ENCODE results near the gene CDH24. TPM values are rescaled to one million over a fixed set of nuclear protein-coding genes. Genes with fewer than 3 reads are reported as not detected.

The CDH24 gene
- total and polyA plus RNA-seq, 2 of the 13 experiments (the other 11 are each of a cell fraction or from before 2014, with no cell fraction given), result 0.69 to 0.99 TPM

DNA sequence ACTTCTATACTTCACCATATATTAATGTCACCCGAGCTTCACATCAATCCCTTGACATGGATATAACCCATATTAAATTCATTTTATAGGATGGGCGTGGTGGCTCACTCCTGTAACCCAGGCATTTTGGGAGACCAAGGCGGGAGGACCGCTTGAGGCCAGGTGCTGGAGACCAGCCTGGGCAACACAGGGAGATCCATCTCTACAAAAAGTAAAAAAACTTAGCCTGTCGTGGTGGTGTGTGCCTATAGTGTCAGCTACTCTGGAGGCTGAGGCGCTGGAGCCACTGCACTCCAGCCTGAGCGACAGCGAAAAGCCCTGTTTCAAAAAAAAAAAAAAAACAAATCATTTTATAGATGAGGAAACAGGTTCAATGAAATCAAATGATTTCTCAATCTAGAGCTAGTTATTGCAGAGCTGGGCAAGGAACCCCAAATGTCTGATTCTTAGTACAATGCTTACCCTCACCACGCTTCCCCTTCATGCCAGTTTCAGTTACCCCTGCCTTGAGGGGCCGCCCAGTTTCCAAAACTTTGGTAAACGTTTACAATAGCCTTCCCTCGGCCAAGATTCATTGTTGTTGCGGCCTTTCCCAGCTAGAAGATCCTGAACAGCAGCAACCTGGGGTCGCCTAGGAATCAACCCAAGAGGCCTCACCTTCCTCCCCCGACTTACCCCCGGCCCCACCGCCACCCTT is 23.4 kb downstream of the CDH24 start (continued):
- TF ChIP-seq, protein P1, sequence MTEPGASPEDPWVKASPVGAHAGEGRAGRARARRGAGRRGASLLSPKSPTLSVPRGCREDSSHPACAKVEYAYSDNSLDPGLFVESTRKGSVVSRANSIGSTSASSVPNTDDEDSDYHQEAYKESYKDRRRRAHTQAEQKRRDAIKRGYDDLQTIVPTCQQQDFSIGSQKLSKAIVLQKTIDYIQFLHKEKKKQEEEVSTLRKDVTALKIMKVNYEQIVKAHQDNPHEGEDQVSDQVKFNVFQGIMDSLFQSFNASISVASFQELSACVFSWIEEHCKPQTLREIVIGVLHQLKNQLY (CRISPR knock-in tag; IDR thresholded peaks at IDR 0.05), result no peak
- TF ChIP-seq, protein P2, sequence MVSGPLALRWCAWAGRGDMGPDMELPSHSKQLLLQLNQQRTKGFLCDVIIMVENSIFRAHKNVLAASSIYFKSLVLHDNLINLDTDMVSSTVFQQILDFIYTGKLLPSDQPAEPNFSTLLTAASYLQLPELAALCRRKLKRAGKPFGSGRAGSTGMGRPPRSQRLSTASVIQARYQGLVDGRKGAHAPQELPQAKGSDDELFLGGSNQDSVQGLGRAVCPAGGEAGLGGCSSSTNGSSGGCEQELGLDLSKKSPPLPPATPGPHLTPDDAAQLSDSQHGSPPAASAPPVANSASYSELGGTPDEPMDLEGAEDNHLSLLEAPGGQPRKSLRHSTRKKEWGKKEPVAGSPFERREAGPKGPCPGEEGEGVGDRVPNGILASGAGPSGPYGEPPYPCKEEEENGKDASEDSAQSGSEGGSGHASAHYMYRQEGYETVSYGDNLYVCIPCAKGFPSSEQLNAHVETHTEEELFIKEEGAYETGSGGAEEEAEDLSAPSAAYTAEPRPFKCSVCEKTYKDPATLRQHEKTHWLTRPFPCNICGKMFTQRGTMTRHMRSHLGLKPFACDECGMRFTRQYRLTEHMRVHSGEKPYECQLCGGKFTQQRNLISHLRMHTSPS (CRISPR knock-in tag; IDR thresholded peaks at IDR 0.05; ENCODE audit: low read depth), result 0 out of 2 replicates have a peak, but pooled peaks have one; percentile 25
- TF ChIP-seq, protein P3, sequence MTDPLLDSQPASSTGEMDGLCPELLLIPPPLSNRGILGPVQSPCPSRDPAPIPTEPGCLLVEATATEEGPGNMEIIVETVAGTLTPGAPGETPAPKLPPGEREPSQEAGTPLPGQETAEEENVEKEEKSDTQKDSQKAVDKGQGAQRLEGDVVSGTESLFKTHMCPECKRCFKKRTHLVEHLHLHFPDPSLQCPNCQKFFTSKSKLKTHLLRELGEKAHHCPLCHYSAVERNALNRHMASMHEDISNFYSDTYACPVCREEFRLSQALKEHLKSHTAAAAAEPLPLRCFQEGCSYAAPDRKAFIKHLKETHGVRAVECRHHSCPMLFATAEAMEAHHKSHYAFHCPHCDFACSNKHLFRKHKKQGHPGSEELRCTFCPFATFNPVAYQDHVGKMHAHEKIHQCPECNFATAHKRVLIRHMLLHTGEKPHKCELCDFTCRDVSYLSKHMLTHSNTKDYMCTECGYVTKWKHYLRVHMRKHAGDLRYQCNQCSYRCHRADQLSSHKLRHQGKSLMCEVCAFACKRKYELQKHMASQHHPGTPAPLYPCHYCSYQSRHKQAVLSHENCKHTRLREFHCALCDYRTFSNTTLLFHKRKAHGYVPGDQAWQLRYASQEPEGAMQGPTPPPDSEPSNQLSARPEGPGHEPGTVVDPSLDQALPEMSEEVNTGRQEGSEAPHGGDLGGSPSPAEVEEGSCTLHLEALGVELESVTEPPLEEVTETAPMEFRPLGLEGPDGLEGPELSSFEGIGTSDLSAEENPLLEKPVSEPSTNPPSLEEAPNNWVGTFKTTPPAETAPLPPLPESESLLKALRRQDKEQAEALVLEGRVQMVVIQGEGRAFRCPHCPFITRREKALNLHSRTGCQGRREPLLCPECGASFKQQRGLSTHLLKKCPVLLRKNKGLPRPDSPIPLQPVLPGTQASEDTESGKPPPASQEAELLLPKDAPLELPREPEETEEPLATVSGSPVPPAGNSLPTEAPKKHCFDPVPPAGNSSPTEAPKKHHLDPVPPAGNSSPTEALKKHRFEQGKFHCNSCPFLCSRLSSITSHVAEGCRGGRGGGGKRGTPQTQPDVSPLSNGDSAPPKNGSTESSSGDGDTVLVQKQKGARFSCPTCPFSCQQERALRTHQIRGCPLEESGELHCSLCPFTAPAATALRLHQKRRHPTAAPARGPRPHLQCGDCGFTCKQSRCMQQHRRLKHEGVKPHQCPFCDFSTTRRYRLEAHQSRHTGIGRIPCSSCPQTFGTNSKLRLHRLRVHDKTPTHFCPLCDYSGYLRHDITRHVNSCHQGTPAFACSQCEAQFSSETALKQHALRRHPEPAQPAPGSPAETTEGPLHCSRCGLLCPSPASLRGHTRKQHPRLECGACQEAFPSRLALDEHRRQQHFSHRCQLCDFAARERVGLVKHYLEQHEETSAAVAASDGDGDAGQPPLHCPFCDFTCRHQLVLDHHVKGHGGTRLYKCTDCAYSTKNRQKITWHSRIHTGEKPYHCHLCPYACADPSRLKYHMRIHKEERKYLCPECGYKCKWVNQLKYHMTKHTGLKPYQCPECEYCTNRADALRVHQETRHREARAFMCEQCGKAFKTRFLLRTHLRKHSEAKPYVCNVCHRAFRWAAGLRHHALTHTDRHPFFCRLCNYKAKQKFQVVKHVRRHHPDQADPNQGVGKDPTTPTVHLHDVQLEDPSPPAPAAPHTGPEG (CRISPR knock-in tag; IDR thresholded peaks at IDR 0.05), result 0 out of 2 replicates have a peak, but pooled peaks have one; percentile 13
- 0 out of 2 replicates have a peak, but pooled peaks have one; percentile 9 for TF ChIP-seq ZNF747 (CRISPR knock-in tag; IDR thresholded peaks at IDR 0.05; ENCODE audit: borderline replicate concordance)
- TF ChIP-seq, protein P4, sequence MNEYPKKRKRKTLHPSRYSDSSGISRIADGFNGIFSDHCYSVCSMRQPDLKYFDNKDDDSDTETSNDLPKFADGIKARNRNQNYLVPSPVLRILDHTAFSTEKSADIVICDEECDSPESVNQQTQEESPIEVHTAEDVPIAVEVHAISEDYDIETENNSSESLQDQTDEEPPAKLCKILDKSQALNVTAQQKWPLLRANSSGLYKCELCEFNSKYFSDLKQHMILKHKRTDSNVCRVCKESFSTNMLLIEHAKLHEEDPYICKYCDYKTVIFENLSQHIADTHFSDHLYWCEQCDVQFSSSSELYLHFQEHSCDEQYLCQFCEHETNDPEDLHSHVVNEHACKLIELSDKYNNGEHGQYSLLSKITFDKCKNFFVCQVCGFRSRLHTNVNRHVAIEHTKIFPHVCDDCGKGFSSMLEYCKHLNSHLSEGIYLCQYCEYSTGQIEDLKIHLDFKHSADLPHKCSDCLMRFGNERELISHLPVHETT (CRISPR knock-in tag; conservative IDR thresholded peaks at IDR 0.05), result no peak
- no peak for TF ChIP-seq FOSL1 (CRISPR knock-in tag; IDR thresholded peaks at IDR 0.05; ENCODE audit: borderline replicate concordance)
- no peak for TF ChIP-seq ZNF598 (CRISPR knock-in tag; IDR thresholded peaks at IDR 0.05; ENCODE audit: borderline replicate concordance)
- TF ChIP-seq, protein P5, sequence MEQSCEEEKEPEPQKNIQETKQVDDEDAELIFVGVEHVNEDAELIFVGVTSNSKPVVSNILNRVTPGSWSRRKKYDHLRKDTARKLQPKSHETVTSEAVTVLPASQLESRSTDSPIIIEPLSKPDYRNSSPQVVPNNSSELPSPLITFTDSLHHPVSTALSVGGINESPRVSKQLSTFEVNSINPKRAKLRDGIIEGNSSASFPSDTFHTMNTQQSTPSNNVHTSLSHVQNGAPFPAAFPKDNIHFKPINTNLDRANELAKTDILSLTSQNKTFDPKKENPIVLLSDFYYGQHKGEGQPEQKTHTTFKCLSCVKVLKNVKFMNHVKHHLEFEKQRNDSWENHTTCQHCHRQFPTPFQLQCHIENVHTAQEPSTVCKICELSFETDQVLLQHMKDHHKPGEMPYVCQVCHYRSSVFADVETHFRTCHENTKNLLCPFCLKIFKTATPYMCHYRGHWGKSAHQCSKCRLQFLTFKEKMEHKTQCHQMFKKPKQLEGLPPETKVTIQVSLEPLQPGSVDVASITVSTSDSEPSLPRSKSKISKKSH (CRISPR knock-in tag; IDR thresholded peaks at IDR 0.05; ENCODE audit: borderline replicate concordance), result no peak
- no peak for TF ChIP-seq MIXL1 (CRISPR knock-in tag; IDR thresholded peaks at IDR 0.05)
- no peak for TF ChIP-seq SP4 (CRISPR knock-in tag; IDR thresholded peaks at IDR 0.05)
- TF ChIP-seq, protein P6, sequence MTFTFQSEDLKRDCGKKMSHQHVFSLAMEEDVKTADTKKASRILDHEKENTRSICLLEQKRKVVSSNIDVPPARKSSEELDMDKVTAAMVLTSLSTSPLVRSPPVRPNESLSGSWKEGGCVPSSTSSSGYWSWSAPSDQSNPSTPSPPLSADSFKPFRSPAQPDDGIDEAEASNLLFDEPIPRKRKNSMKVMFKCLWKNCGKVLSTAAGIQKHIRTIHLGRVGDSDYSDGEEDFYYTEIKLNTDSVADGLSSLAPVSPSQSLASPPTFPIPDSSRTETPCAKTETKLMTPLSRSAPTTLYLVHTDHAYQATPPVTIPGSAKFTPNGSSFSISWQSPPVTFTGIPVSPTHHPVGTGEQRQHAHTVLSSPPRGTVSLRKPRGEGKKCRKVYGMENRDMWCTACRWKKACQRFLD (CRISPR knock-in tag; IDR thresholded peaks at IDR 0.05; ENCODE audit: borderline replicate concordance), result peak; percentile 1; the same call in 1 of the 2 replicates
- no peak for TF ChIP-seq ZBTB42 (CRISPR knock-in tag; IDR thresholded peaks at IDR 0.05)
